ENCODE results near the gene TTYH2. TPM values are rescaled to one million over a fixed set of nuclear protein-coding genes. Genes with fewer than 3 reads are reported as not detected.
"Not testable (repeated sequence)": the region's sequence is repeated elsewhere in the genome, so short reads cannot be mapped to it uniquely, and the experiment has no call there.

TTYH2 gene
- total RNA-seq, 1 donor from 2014 or later: 3.4 TPM

GRCh38 chr17:74274709-74275340 lies 61.5 kb downstream of the TTYH2 start:
- no peak for DNase-seq (ENCODE audit: extremely low spot score in 2 of 2)
- Histone ChIP-seq H3K27ac (no peak overlapping the region), H3K9me3 (no peaks in the 10 kb centered on the region), H3K27me3 (no peaks in the 10 kb centered on the region), H3K36me3 (no peaks in the 10 kb centered on the region), H3K4me3 (no peak overlapping the region), H3K4me1 (peaks cover 27% of the 10 kb centered on the region)
- no peak for TF ChIP-seq POLR2AphosphoS5 (IDR thresholded peaks at IDR 0.05; ENCODE audit: insufficient read depth in 1 of 2, low read depth in 1 of 2)
- TF ChIP-seq CTCF (IDR thresholded peaks at IDR 0.05): no peak
- TF ChIP-seq POLR2A (IDR thresholded peaks at IDR 0.05): no peak
- intact Hi-C loops (cut with DNase I): no loop called here

DNA sequence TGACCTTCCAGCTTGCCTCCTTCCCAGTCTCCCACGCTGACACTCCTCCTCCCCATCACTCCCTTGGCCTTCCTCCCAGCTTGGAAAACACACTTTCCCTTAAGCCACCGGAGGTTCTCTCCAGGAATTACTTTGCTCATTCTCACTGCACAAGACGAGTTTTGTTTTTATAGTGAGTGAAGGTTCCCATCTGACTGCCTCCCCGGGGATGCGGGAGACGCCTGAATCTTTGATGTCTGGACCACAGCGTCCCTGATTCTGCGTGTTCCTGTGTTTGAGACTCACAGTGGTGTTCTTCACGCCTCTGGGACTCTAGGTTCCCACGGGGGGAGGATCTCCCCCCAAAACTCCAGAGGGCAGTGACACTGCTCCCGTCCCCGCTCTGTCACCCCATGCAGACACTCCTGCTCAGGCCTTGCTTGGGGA lies 62.7 kb downstream of the TTYH2 start:
- H3K27ac ChIP-seq: peak overlapping the region; percentile 72
- intact Hi-C loops (cut with DNase I): no loop called here
- DNase-seq (ENCODE audit: extremely low spot score in 2 of 2): peak in 1 of 2 donors; percentile 90

GRCh38 chr17:74276541-74277009 lies 63.2 kb downstream of the TTYH2 start:
- H3K36me3 ChIP-seq: no peaks in the 10 kb centered on the region
- no peak overlapping the region for H3K4me3 ChIP-seq
- H3K4me1 ChIP-seq: peaks cover 27% of the 10 kb centered on the region
- TF ChIP-seq POLR2A (IDR thresholded peaks at IDR 0.05): no peak
- peak; percentile 34 to 59 for TF ChIP-seq POLR2AphosphoS5 (IDR thresholded peaks at IDR 0.05; ENCODE audit: insufficient read depth in 1 of 2, low read depth in 1 of 2)
- TF ChIP-seq CTCF (IDR thresholded peaks at IDR 0.05): no peak
- intact Hi-C loops (cut with DNase I): no loop called here
- peak in 1 of 2 donors; percentile 94 for DNase-seq (ENCODE audit: extremely low spot score in 2 of 2)
- no peaks in the 10 kb centered on the region for H3K27me3 ChIP-seq
- no peaks in the 10 kb centered on the region for H3K9me3 ChIP-seq
- peak overlapping the region; percentile 72 for H3K27ac ChIP-seq

More for the DNA sequence above, 62.7 kb downstream of the TTYH2 start:
- TF ChIP-seq POLR2AphosphoS5 (IDR thresholded peaks at IDR 0.05; ENCODE audit: insufficient read depth in 1 of 2, low read depth in 1 of 2) (peak; percentile 31 to 52), CTCF (IDR thresholded peaks at IDR 0.05) (no peak)
- Histone ChIP-seq H3K4me1 (peaks cover 27% of the 10 kb centered on the region), H3K36me3 (no peaks in the 10 kb centered on the region), H3K27me3 (no peaks in the 10 kb centered on the region), H3K4me3 (no peak overlapping the region), H3K9me3 (no peaks in the 10 kb centered on the region)

DNA sequence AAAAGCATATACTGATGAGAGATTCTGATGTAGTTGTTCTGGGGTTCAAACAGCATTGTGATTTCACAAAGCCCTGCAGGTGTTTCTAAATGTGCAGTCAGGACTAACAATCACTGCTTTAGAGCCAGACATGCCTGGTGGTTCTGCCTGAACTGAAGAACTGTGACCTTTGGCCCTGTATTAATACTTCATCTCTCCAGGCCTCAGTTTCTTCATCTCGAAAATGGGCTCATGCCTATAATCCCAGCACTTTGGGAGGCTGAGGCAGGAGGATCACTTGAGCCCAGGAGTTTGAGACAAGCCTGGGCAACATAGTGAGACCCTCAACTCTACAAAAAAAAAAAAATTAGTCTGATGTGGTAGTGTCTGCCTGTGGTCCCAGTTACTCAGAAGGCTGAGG lies 64.6 kb downstream of the TTYH2 start:
- H3K27me3 ChIP-seq: no peaks in the 10 kb centered on the region
- no peaks in the 10 kb centered on the region for H3K9me3 ChIP-seq
- intact Hi-C loops (cut with DNase I): no loop called here
- TF ChIP-seq CTCF (IDR thresholded peaks at IDR 0.05): no peak
- TF ChIP-seq POLR2A (IDR thresholded peaks at IDR 0.05): no peak
- no peak for TF ChIP-seq POLR2AphosphoS5 (IDR thresholded peaks at IDR 0.05; ENCODE audit: insufficient read depth in 1 of 2, low read depth in 1 of 2)
- DNase-seq (ENCODE audit: extremely low spot score in 2 of 2): no peak
- H3K4me1 ChIP-seq: peaks cover 27% of the 10 kb centered on the region
- H3K36me3 ChIP-seq: no peaks in the 10 kb centered on the region
- H3K4me3 ChIP-seq: no peak overlapping the region
- no peak overlapping the region for H3K27ac ChIP-seq

DNA sequence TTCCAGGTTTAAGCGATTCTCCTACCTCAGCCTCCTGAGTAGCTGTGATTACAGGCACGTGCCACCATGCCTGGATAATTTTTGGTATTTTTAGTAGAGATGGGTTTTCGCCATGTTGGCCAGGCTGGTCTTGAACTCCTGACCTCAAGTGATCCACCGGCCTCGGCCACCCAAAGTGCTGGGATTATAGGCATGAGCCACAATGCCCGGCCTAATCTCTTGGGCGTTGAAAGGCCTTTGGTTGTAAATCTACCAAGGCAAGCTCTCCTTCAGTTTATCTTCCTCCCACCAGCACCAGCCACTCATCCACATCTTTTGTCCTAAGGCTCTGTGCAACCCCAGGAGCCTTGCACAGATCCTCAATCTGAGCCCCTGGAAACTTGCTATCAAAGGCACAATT lies 66.2 kb downstream of the TTYH2 start:
- H3K4me3 ChIP-seq; H3K36me3 ChIP-seq; H3K9me3 ChIP-seq; intact Hi-C loops (cut with DNase I); DNase-seq (ENCODE audit: extremely low spot score in 2 of 2); H3K27ac ChIP-seq; H3K27me3 ChIP-seq: not testable (repeated sequence)
- H3K4me1 ChIP-seq: peaks cover 20% of the 10 kb centered on the region

Measured in vagina (tissue), 2 donors.